Esophagus squamous epithelium (tissue), 4 donors: Measurements from ENCODE around the gene CACNA2D3.

Experiments
- POLR2A ChIP-seq, 4 donors: fragments of 450-650 bp; IDR thresholded peaks; one replicate each; pipeline ENCODE4 v1.6.1; 2017; ENCODE audit warnings: antibody characterized with exemption in 4 of 4, mild to moderate bottlenecking in 4 of 4, moderate library complexity in 3 of 4
- TF ChIP-seq, protein P1 (sequence below), 6 experiments: fragments of 450-650 bp in 4 of 6; fragments of 200-600 bp in 2 of 6; sonication (generic) in 2 of 6; IDR thresholded peaks; one replicate each; pipeline ENCODE4 v1.5.1; 2016 to 2019; ENCODE audit warnings: antibody characterized with exemption in 6 of 6, mild to moderate bottlenecking in 4 of 6, moderate library complexity in 4 of 6

DNA sequence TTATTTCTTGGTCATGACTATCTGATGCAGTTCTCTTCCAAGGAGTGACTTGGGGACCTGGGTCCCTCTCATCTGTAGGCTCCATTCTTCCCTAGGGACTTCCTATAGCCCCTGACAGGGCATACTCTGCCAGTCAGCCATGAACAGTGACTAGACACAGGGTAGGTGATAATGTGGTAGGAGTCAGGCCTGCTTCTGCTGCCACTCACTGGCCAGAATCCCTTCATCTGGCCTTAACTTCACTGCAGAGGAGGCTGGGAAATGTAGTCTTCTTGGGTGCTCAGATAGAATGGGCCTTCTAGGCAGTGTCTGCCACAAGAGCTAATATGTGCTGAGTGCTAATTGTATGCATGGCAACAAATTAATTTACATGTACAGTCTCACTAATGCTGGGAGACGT lies 84.5 kb downstream of the CACNA2D3 start:
- TF ChIP-seq, protein P1, sequence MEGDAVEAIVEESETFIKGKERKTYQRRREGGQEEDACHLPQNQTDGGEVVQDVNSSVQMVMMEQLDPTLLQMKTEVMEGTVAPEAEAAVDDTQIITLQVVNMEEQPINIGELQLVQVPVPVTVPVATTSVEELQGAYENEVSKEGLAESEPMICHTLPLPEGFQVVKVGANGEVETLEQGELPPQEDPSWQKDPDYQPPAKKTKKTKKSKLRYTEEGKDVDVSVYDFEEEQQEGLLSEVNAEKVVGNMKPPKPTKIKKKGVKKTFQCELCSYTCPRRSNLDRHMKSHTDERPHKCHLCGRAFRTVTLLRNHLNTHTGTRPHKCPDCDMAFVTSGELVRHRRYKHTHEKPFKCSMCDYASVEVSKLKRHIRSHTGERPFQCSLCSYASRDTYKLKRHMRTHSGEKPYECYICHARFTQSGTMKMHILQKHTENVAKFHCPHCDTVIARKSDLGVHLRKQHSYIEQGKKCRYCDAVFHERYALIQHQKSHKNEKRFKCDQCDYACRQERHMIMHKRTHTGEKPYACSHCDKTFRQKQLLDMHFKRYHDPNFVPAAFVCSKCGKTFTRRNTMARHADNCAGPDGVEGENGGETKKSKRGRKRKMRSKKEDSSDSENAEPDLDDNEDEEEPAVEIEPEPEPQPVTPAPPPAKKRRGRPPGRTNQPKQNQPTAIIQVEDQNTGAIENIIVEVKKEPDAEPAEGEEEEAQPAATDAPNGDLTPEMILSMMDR (IDR thresholded peaks at IDR 0.05) = no peak
- TF ChIP-seq POLR2A (IDR thresholded peaks at IDR 0.05) = no peak
